ENCODE results near the gene KCTD15.

The KCTD15 gene

GRCh38 chr19:33800012-33800680 lies 3.5 kb downstream of the KCTD15 start:
- in situ Hi-C loops (cut with HindIII; ENCODE audit: low sequenced_read_pairs): no loop called here
- TF ChIP-seq CTCF (IDR thresholded peaks at IDR 0.05; ENCODE audit: low read depth, low read length, missing control alignments): no peak
- no peak overlapping the region for H3K4me3 ChIP-seq (ENCODE audit: low read depth, low read length)
- no peak for DNase-seq (ENCODE audit: low read depth)

- TF ChIP-seq CTCF (IDR thresholded peaks at IDR 0.05; ENCODE audit: low read depth, low read length, missing control alignments): no peak
- DNase-seq (ENCODE audit: low read depth): no peak
- in situ Hi-C loops (cut with HindIII; ENCODE audit: low sequenced_read_pairs): no loop called here
- H3K4me3 ChIP-seq (ENCODE audit: low read depth, low read length): no peak overlapping the region
Measured at GRCh38 chr19:33801411-33801810, 4.7 kb downstream of the KCTD15 start.

GRCh38 chr19:33802001-33802400 lies 5.3 kb downstream of the KCTD15 start:
- no peak overlapping the region for H3K4me3 ChIP-seq (ENCODE audit: low read depth, low read length)
- TF ChIP-seq CTCF (IDR thresholded peaks at IDR 0.05; ENCODE audit: low read depth, low read length, missing control alignments): no peak
- in situ Hi-C loops (cut with HindIII; ENCODE audit: low sequenced_read_pairs): no loop called here
- no peak for DNase-seq (ENCODE audit: low read depth)

- DNase-seq (ENCODE audit: low read depth): no peak
- in situ Hi-C loops (cut with HindIII; ENCODE audit: low sequenced_read_pairs): no loop called here
- H3K4me3 ChIP-seq (ENCODE audit: low read depth, low read length): no peak overlapping the region
- TF ChIP-seq CTCF (IDR thresholded peaks at IDR 0.05; ENCODE audit: low read depth, low read length, missing control alignments): no peak
Measured at GRCh38 chr19:33802801-33803200, 6.1 kb downstream of the KCTD15 start.

- in situ Hi-C loops (cut with HindIII; ENCODE audit: low sequenced_read_pairs): no loop called here
- no peak for DNase-seq (ENCODE audit: low read depth)
- no peak for TF ChIP-seq CTCF (IDR thresholded peaks at IDR 0.05; ENCODE audit: low read depth, low read length, missing control alignments)
Measured at GRCh38 chr19:33803383-33803782, 6.7 kb downstream of the KCTD15 start.

GRCh38 chr19:33804021-33804799 lies 7.5 kb downstream of the KCTD15 start:
- in situ Hi-C loops (cut with HindIII; ENCODE audit: low sequenced_read_pairs): no loop called here
- peak; percentile 57 for DNase-seq (ENCODE audit: low read depth)
- no peak for TF ChIP-seq CTCF (IDR thresholded peaks at IDR 0.05; ENCODE audit: low read depth, low read length, missing control alignments)
- H3K4me3 ChIP-seq (ENCODE audit: low read depth, low read length): no peak overlapping the region

More at GRCh38 chr19:33803383-33803782, 6.7 kb downstream of the KCTD15 start:
- H3K4me3 ChIP-seq (ENCODE audit: low read depth, low read length): no peak overlapping the region
